Measurements from ENCODE around the gene TMCO4. TPM values are rescaled to one million over a fixed set of nuclear protein-coding genes. Genes with fewer than 3 reads are reported as not detected.

TMCO4 gene
- total and polyA plus RNA-seq, 2 donors (not counting 1 experiment from before 2014, with no cell fraction given), result 12.5 to 24.3 TPM

DNA sequence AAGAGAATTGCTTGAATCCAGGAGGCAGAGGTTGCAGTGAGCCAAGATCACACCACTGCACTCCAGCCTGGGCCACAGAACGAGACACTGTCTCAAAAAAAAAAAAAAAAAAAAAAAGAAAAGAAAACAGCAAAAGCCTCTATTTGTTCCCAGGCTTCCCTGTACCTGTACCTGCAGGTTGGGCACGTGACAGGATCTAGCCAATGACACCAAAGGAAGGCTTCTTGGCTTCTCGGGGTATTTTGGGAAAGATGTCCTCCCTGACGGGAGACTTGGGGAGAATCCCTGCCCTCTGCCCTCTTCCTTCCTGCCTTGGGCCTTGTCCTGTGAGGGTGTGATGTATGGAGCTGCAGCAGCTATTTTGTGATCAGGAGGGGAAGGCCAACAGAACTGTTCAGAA is 22.8 kb downstream of the TMCO4 start:
- TF ChIP-seq, protein P1, sequence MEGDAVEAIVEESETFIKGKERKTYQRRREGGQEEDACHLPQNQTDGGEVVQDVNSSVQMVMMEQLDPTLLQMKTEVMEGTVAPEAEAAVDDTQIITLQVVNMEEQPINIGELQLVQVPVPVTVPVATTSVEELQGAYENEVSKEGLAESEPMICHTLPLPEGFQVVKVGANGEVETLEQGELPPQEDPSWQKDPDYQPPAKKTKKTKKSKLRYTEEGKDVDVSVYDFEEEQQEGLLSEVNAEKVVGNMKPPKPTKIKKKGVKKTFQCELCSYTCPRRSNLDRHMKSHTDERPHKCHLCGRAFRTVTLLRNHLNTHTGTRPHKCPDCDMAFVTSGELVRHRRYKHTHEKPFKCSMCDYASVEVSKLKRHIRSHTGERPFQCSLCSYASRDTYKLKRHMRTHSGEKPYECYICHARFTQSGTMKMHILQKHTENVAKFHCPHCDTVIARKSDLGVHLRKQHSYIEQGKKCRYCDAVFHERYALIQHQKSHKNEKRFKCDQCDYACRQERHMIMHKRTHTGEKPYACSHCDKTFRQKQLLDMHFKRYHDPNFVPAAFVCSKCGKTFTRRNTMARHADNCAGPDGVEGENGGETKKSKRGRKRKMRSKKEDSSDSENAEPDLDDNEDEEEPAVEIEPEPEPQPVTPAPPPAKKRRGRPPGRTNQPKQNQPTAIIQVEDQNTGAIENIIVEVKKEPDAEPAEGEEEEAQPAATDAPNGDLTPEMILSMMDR (conservative IDR thresholded peaks at IDR 0.05 in 1 of 2, IDR thresholded peaks at IDR 0.05 in 1 of 2; ENCODE audit: low read depth in 1 of 2, low read length in 2 of 2), result no peak
- no peak for TF ChIP-seq EZH2 (IDR thresholded peaks at IDR 0.05; ENCODE audit: low read length, missing control alignments)
- Histone ChIP-seq H3K27ac (ENCODE audit: insufficient read depth, low read length) (no peak overlapping the region), H2AFZ (ENCODE audit: low read length) (no peak overlapping the region), H3K27me3 (ENCODE audit: control insufficient read depth, insufficient read depth, low read length) (no peaks in the 10 kb centered on the region), H3K79me2 (ENCODE audit: control insufficient read depth, insufficient read depth, low read length) (no peaks in the 10 kb centered on the region), H3K4me3 (replicated peaks in 1 of 4; ENCODE audit: control extremely low read depth in 1 of 4, insufficient read depth in 1 of 4, low read depth in 3 of 4, low read length in 4 of 4) (no peak overlapping the region), H3K36me3 (ENCODE audit: control insufficient read depth, insufficient read depth, low read length) (peaks cover 7% of the 10 kb centered on the region), H3K4me2 (ENCODE audit: extremely low read depth, insufficient read depth, low read length) (no peak overlapping the region), H3K4me1 (ENCODE audit: control insufficient read depth, extremely low read depth, insufficient read depth, low read length) (no peaks in the 10 kb centered on the region), H3K9ac (ENCODE audit: insufficient read depth, low read length) (no peak overlapping the region), H3K9me3 (ENCODE audit: control insufficient read depth, insufficient read depth, low read depth, low read length) (no peaks in the 10 kb centered on the region), H4K20me1 (ENCODE audit: control insufficient read depth, extremely low read depth, insufficient read depth, low read length) (no peaks in the 10 kb centered on the region)
- no peak for DNase-seq (ENCODE audit: low read depth in 2 of 2)

DNA sequence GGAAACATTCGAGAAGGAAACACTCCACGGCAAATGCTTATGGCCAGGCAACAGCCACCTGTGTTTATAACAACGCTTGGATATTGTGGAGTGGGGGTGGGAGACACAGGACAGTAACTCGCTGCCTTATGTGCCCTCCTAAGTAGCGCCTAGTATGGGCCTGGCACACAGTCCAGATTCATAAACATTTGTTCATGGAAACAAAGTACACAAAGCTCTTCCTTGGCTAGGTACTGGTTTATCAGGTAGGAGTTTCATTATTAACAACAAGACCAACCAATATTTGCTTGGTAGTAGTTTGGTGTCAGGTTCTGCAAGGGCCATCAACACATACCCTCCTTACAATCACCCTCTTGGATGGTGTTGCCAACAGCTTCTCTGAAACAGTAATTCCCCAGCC is 23.4 kb downstream of the TMCO4 start:
- TF ChIP-seq EZH2 (IDR thresholded peaks at IDR 0.05; ENCODE audit: low read length, missing control alignments), result no peak
- TF ChIP-seq, protein P1 (conservative IDR thresholded peaks at IDR 0.05 in 1 of 2, IDR thresholded peaks at IDR 0.05 in 1 of 2; ENCODE audit: low read depth in 1 of 2, low read length in 2 of 2), result no peak
- Histone ChIP-seq H3K4me3 (replicated peaks in 1 of 4; ENCODE audit: control extremely low read depth in 1 of 4, insufficient read depth in 1 of 4, low read depth in 3 of 4, low read length in 4 of 4) (no peak overlapping the region), H3K27me3 (ENCODE audit: control insufficient read depth, insufficient read depth, low read length) (no peaks in the 10 kb centered on the region), H3K4me2 (ENCODE audit: extremely low read depth, insufficient read depth, low read length) (no peak overlapping the region), H3K27ac (ENCODE audit: insufficient read depth, low read length) (no peak overlapping the region), H3K79me2 (ENCODE audit: control insufficient read depth, insufficient read depth, low read length) (no peaks in the 10 kb centered on the region), H3K9ac (ENCODE audit: insufficient read depth, low read length) (no peak overlapping the region), H3K36me3 (ENCODE audit: control insufficient read depth, insufficient read depth, low read length) (peaks cover 7% of the 10 kb centered on the region), H2AFZ (ENCODE audit: low read length) (no peak overlapping the region), H3K9me3 (ENCODE audit: control insufficient read depth, insufficient read depth, low read depth, low read length) (no peaks in the 10 kb centered on the region), H4K20me1 (ENCODE audit: control insufficient read depth, extremely low read depth, insufficient read depth, low read length) (no peaks in the 10 kb centered on the region), H3K4me1 (ENCODE audit: control insufficient read depth, extremely low read depth, insufficient read depth, low read length) (no peaks in the 10 kb centered on the region)
- DNase-seq (ENCODE audit: low read depth in 2 of 2), result no peak

DNA sequence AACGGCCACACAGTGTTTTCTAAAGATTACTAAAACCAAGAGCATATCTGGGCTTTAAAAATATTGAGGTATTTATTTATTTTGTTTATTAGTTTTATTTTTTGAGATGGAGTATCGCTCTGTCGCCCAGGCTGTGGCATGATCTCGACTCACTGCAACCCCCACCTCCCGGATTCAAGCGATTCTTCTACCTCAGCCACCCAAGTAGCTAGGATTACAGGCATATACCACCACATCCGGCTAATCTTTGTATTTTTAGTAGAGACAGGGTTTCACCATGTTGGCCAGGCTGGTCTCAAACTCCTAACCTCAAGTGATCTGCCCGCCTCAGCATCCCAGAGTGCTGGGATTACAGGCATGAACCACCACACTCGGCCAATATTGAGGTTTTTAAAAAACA is 23.9 kb downstream of the TMCO4 start:
- H3K36me3 ChIP-seq (ENCODE audit: control insufficient read depth, insufficient read depth, low read length), result peaks cover 7% of the 10 kb centered on the region

More for the DNA sequence above, 23.9 kb downstream of the TMCO4 start:
- H3K27ac ChIP-seq (ENCODE audit: insufficient read depth, low read length), result no peak overlapping the region
- H3K4me1 ChIP-seq (ENCODE audit: control insufficient read depth, extremely low read depth, insufficient read depth, low read length), result no peaks in the 10 kb centered on the region
- DNase-seq (ENCODE audit: low read depth in 2 of 2), result no peak
- H3K27me3 ChIP-seq (ENCODE audit: control insufficient read depth, insufficient read depth, low read length), result no peaks in the 10 kb centered on the region
- no peak overlapping the region for H2AFZ ChIP-seq (ENCODE audit: low read length)
- no peak overlapping the region for H3K4me2 ChIP-seq (ENCODE audit: extremely low read depth, insufficient read depth, low read length)
- H3K4me3 ChIP-seq (replicated peaks in 1 of 4; ENCODE audit: control extremely low read depth in 1 of 4, insufficient read depth in 1 of 4, low read depth in 3 of 4, low read length in 4 of 4), result no peak overlapping the region
- no peaks in the 10 kb centered on the region for H4K20me1 ChIP-seq (ENCODE audit: control insufficient read depth, extremely low read depth, insufficient read depth, low read length)
- no peak overlapping the region for H3K9ac ChIP-seq (ENCODE audit: insufficient read depth, low read length)
- no peak for TF ChIP-seq EZH2 (IDR thresholded peaks at IDR 0.05; ENCODE audit: low read length, missing control alignments)
- TF ChIP-seq, protein P1 (conservative IDR thresholded peaks at IDR 0.05 in 1 of 2, IDR thresholded peaks at IDR 0.05 in 1 of 2; ENCODE audit: low read depth in 1 of 2, low read length in 2 of 2), result no peak
- no peaks in the 10 kb centered on the region for H3K9me3 ChIP-seq (ENCODE audit: control insufficient read depth, insufficient read depth, low read depth, low read length)
- no peaks in the 10 kb centered on the region for H3K79me2 ChIP-seq (ENCODE audit: control insufficient read depth, insufficient read depth, low read length)

All from fibroblast of lung (primary cell).